GM12872 (cell line): ENCODE data around the gene ACBD6.

Source experiments
- TF ChIP-seq, protein P1 (sequence below): IDR thresholded peaks from 3 replicates; pipeline ENCODE4 v1.5.1; 2011; ENCODE audit warnings: low read depth, mild to moderate bottlenecking, low read length, moderate library complexity; ENCODE audit not compliant: insufficient read depth

ACBD6 gene

DNA sequence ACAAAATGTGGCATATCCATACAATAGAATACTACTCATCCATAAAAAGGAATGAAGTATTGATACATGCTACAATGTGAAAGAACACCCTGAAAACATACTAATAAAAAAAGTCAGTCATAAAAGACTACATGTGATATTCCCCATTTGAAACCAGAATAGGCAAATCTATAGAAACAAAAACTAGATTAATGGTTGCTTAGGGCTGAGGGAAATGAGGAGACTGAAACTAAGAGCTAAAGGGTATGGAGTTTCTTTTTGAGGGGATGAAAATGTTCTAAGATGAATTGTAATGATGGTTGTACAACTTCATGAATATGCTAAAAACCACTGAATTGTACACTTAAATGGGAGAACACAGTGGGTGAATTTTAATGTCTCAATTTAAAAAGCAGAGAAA, 50.9 kb downstream of the ACBD6 start:
- TF ChIP-seq, protein P1, sequence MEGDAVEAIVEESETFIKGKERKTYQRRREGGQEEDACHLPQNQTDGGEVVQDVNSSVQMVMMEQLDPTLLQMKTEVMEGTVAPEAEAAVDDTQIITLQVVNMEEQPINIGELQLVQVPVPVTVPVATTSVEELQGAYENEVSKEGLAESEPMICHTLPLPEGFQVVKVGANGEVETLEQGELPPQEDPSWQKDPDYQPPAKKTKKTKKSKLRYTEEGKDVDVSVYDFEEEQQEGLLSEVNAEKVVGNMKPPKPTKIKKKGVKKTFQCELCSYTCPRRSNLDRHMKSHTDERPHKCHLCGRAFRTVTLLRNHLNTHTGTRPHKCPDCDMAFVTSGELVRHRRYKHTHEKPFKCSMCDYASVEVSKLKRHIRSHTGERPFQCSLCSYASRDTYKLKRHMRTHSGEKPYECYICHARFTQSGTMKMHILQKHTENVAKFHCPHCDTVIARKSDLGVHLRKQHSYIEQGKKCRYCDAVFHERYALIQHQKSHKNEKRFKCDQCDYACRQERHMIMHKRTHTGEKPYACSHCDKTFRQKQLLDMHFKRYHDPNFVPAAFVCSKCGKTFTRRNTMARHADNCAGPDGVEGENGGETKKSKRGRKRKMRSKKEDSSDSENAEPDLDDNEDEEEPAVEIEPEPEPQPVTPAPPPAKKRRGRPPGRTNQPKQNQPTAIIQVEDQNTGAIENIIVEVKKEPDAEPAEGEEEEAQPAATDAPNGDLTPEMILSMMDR: no peak

DNA sequence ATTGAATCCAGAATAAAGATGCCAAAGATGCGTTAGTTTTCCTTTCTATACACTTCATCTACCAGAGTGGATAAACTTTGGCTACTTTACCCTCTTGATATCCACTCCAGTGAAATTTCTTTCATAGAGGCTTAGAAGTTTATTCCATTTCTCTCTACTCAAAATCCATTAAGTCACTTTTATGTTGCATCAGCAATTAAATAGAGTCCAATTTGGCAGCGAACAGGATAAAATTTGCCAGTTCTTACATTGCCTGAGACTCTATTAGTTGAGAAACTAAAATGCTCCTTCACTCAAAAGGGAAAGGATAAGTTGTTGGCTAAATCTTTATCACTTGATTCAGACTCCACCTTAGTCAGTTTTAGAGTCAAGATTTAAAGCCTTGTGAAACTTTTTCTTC, 57.9 kb downstream of the ACBD6 start:
- TF ChIP-seq, protein P1: no peak

DNA sequence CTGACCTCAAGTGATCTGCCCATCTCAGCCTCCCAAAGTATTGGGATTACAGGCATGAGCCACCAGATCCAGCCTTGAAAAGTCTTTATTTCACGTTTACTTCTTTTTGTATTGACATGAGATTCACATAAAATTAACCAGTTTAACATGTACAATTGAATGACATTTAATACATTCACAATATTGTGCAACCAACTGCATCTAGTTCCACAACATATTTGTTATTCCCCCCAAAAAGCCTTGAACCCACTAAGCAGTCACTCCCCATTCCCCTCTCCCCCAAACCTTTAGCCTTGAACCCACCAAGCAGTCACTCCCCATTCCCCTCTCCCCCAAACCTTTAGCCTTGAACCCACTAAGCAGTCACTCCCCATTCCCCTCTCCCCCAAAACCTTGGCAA, 62.0 kb downstream of the ACBD6 start:
- TF ChIP-seq, protein P1: no peak

DNA sequence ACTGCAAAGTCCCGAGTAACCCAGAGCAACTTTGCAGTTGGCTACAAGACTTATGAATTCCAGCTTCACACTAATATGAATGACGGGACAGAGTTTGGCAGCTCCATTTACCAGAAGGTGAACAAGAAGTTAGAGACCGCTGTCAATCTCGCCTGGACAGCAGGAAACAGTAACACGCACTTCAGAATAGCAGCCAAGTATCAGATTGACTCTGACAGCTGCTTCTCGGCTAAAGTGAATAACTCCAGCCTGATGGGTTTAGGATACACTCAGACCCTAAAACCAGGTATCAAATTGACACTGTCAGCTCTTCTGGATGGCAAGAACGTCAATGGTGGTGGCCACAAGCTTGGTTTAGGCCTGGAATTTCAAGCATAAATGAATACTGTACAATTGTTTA, 66.8 kb downstream of the ACBD6 start:
- TF ChIP-seq, protein P1: no peak

DNA sequence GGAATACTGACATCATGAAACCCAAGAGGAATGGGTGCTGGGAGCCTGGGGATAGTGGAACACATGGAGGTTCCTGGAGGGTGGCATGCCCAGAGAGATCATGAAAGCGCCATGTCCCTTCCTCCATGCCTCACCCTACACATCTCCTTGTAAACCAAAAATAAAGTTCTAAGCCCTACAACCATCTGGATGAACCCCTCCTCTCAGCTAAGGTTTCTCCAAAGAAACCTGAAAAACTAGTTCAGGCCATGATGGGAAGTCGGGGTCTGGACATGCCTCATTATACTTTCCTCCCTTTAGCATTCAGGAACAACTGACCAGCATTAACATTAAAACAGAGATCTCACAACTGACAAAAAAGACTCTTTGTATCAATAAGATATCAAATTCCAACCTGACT, 68.5 kb downstream of the ACBD6 start:
- TF ChIP-seq, protein P1: no peak

DNA sequence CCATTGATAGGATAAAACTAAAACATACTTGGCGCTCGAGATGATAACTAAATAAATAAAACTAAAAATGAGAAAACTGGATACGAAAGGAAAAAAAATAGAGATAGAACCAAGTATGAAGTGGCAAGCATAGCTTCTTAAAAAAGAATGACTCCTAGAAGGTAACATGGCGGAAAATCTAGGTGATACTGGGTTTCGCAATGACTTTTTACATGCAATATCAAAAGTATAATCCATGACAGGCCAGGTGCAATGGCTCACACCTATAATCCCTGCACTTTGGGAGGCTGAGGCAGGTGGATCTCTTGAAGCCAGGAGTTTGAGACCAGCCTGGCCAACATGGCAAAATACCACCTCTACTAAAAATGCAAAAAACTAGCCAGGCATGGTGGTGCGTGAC, 70.7 kb downstream of the ACBD6 start:
- TF ChIP-seq, protein P1: no peak

DNA sequence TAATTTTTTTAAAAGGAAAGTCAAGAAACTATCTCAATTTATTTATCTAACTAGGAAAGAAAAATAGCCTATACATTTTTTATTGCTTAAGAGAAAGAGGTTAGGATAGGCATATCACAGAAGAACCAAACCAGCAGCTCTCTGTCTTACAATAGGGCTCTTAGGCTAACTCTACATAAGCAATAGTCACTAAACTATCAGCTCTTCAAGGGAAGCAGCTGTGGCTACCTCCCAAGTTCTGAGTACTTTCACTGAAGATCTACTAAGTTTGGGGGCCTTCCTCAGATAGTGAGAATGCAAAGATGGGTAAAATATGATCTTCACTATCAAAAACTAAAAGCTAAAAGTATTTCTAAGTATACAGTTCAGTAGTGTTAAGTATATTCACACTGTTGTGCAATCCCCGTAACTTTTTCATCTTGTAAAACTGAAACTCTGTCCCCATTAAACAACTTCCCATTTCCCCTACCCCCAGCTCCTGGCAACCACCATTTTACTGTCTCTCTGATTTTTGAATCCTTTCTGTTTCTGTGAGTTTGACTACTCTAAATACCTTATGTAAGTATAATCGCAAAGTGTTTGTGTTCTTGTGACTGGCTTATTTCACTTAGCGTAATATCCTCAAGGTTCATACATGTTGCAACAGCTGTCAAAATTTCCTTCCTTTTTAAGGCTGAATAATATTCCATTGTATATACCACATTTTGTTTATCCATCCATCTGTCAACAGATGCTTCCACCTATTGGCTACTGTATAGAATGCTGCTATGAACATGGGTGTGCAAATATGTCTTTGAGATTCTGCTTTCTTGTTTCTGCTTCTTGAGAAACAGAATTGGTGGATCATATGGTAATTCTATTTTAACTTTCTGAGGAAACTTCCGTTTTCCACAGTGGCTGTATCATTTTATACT, 73.3 kb downstream of the ACBD6 start:
- TF ChIP-seq, protein P1: no peak
